Measurements from ENCODE around the gene CDC42EP5.

Gene CDC42EP5

DNA sequence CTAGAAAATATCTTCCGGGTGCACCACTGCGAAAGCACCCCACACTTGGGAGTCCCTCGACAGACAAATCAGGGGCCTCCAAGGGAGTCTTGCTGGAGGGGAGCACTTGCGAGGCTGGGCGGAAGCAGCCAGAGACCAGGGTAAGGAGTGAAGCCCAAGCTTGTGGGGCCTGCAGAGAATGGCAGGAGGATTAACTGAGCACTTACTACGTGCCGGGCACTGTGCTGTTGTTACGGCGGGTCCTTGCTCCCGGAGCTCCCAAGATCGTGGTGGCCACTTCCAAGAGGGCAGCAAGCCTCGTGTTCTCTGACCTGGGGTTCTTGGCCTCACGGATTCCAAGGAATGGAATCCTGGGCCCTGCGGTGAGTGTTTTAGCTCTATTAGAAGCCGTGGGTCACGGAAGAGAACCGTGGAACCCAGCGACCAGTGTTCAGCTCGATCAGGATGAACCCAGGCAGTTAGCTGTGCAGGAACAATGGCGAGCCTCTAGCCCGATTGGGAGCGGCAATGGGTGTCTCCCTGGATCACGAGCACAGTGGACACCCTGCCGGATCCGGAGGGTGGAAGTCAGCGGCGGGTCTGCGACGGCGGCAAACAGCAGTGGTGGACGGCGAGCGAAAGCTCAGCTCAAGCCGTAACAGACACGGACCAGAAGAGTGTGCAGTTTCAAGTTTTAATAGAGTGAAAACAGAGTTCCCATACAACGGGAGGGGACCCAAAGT lies 48.3 kb downstream of the CDC42EP5 start:
- DNase-seq, result no peak

GRCh38 chr19:54424201-54424600 lies 48.9 kb downstream of the CDC42EP5 start:
- DNase-seq, result no peak

- DNase-seq, result no peak
These were observed 51.0 kb downstream of the CDC42EP5 start for GRCh38 chr19:54422136-54422535.

- DNase-seq, result no peak
These were observed 51.6 kb downstream of the CDC42EP5 start for GRCh38 chr19:54421521-54421920.

DNA sequence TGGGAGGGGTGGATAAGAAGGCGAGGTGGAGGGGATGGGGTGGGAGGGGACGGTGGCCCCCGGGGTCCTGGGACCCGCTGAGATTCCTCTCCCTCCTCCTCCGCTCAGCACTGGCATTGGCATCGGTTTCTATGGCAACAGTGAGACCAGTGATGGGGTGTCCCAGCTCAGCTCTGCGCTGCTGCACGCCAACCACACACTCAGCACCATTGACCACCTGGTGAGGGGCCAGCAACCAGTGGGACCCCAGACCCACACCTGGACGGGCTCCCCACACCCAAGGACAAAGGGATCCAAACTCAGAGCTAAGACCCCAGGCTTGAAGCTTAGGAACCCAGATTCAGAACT lies 52.0 kb downstream of the CDC42EP5 start:
- no peak for DNase-seq

- no peak for DNase-seq
These were observed 52.5 kb downstream of the CDC42EP5 start for GRCh38 chr19:54420383-54421168.

DNA sequence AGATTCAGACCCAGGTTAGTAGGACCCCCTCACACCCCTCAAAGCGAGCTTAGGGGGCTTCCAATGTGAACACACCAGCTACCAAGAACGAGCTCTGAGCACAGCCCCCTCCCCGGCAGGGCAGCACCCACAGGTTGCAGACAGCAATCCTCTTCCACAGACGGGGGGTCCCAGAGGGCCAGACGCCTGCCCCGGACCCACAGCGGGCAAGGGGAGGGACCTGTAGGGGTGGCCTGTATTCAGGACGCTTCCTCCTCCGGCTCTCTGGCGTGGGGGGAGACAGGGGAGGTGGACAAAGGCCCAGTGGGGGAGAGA lies 53.1 kb downstream of the CDC42EP5 start:
- DNase-seq, result no peak

GRCh38 chr19:54418930-54419800 lies 53.9 kb downstream of the CDC42EP5 start:
- DNase-seq, result no peak

GRCh38 chr19:54418030-54418929 lies 54.8 kb downstream of the CDC42EP5 start:
- DNase-seq, result peak; percentile 23 to 44 (median 37)

DNA sequence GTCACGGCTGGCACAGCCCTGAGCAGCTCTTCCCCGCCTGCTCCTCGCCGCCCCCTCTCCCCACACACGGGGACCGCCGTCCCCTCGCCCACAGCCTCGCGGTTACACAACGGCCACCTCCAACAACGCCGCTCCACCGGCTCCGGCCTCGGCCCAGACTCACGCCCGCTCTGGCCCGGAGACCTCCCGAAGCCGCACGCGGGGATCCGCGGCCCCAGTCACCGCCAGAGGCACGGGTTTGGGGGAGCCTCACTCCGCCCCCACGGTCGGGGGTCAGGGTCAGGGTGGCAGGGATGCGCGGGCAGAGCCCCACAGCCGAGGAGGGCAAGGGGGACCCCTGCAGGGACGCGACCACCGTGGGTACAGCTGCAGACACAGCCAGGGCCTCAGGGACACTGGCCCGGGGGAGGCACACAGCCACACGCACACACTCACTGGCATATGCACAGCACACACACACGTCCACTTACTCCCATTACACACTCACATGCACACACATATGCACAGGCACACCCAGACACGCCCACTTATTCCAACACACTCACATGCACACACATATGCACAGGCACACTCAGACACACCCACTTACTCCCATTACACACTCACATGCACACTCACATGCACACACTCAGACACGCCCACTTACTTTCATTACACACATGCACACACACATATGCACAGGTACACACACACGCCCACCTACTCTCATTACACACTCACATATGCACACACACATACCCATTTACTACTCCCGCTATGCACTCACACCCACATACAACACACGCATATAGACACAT lies 56.2 kb downstream of the CDC42EP5 start:
- DNase-seq, result no peak

- DNase-seq, result no peak
These were observed 57.0 kb downstream of the CDC42EP5 start for GRCh38 chr19:54415901-54416673.

DNA sequence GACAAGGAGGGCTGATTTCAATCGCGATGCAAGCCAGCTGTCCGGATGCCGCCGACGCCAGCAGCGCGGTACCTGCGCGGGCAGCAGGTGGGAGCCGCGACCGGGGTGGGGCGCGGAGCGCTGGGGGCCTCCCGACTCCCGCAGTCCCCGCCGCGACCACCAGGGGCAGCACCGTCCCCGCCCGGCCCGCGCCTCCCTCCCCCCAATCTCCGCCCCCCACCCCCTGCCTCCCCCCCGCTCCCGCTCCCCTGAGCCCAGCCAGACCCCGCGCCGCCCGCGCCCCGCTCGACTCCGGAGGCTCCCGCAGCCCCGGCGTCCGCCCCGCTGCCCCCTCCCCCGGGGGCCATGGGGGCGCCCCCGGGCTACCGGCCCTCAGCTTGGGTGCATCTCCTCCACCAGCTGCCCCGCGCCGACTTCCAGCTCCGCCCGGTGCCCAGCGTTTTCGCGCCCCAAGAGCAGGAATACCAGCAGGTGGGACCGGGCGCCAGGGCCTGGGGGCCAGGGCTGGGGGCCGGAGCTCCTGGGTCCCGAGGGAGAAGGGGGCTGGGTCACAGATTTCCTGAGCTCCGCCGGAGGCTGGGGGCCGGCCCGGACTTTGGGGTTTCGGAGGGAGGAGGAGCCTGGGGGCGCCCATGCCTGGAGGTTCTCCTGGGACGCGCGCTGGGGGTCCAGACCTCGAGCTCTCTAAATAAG lies 57.7 kb downstream of the CDC42EP5 start, which contains the start of gene TTYH1:
TTYH1 (plus strand) TSS at position 257 of the 693 bp plus-strand sequence; CDS start at position 346, 89 bp downstream.
- DNase-seq, result peak in 1 of 3 donors; percentile 42
